Nephron (organoid): ENCODE data around the gene CGNL1.

Experiments used
- H3K27ac Mint-ChIP-seq, 3 experiments: 2 replicates each; pipeline ENCODE4 v1.8.0; 2020; ENCODE audit warnings: mixed read lengths in 3 of 3, mild to moderate bottlenecking in 2 of 3, moderate library complexity in 1 of 3
- H3K27me3 Mint-ChIP-seq: 2 replicates; pipeline ENCODE4 v1.8.0; 2021; ENCODE audit warnings: low read depth, mild to moderate bottlenecking, moderate library complexity, mixed read lengths
- H3K36me3 Mint-ChIP-seq: 2 replicates; pipeline ENCODE4 v1.8.0; 2020; ENCODE audit warnings: low read depth, mixed read lengths
- H3K4me1 Mint-ChIP-seq: 2 replicates; pipeline ENCODE4 v1.8.0; 2020; ENCODE audit warnings: mixed read lengths
- H3K4me3 Mint-ChIP-seq, 3 experiments: 2 replicates each; pipeline ENCODE4 v1.8.0; 2020; ENCODE audit warnings: mild to moderate bottlenecking in 3 of 3, mixed read lengths in 3 of 3, moderate library complexity in 2 of 3
- H3K9me3 Mint-ChIP-seq: 2 replicates; pipeline ENCODE4 v1.8.0; 2020; ENCODE audit warnings: mixed read lengths
- TF ChIP-seq, protein P1 (sequence below), 3 experiments: fragments of 200-600 bp; sonication (generic); IDR thresholded peaks; one replicate each; pipeline ENCODE4 v1.5.0; 2021; ENCODE audit warnings: antibody characterized with exemption in 3 of 3; ENCODE audit not compliant: unreplicated experiment in 3 of 3

CGNL1 gene

DNA sequence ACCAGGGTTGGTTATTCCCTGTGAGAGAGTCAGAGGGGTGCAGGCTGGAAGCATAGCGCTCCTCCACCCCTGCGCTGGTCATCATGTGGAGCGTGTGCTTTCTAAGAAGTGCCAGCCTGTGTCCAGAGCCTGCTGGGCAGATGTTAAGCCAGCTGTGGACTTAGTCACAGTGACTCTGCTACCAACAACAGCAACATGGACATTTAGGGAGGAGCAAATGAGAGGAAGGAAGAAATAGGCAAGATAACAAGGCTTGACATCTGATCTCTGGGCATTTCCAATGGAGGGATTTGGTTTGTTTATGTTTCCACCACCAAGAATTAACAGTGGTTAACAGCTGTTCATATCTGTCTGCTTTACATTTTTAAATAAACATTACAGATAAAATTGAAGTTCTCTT is 179.0 kb downstream of the CGNL1 start:
- H3K9me3 Mint-ChIP-seq: no peaks in the 10 kb centered on the region
- peaks cover 66% of the 10 kb centered on the region for H3K4me1 Mint-ChIP-seq
- peak overlapping the region in 1 of 3 experiments; percentile 33 for H3K4me3 Mint-ChIP-seq
- TF ChIP-seq, protein P1, sequence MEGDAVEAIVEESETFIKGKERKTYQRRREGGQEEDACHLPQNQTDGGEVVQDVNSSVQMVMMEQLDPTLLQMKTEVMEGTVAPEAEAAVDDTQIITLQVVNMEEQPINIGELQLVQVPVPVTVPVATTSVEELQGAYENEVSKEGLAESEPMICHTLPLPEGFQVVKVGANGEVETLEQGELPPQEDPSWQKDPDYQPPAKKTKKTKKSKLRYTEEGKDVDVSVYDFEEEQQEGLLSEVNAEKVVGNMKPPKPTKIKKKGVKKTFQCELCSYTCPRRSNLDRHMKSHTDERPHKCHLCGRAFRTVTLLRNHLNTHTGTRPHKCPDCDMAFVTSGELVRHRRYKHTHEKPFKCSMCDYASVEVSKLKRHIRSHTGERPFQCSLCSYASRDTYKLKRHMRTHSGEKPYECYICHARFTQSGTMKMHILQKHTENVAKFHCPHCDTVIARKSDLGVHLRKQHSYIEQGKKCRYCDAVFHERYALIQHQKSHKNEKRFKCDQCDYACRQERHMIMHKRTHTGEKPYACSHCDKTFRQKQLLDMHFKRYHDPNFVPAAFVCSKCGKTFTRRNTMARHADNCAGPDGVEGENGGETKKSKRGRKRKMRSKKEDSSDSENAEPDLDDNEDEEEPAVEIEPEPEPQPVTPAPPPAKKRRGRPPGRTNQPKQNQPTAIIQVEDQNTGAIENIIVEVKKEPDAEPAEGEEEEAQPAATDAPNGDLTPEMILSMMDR (IDR thresholded peaks at IDR 0.05; ENCODE audit: unreplicated experiment in 3 of 3): no peak
- peaks cover 5% of the 10 kb centered on the region for H3K27me3 Mint-ChIP-seq
- H3K36me3 Mint-ChIP-seq: peaks cover 10% of the 10 kb centered on the region
- peak overlapping the region; percentile 93 to 98 (median 98) for H3K27ac Mint-ChIP-seq

DNA sequence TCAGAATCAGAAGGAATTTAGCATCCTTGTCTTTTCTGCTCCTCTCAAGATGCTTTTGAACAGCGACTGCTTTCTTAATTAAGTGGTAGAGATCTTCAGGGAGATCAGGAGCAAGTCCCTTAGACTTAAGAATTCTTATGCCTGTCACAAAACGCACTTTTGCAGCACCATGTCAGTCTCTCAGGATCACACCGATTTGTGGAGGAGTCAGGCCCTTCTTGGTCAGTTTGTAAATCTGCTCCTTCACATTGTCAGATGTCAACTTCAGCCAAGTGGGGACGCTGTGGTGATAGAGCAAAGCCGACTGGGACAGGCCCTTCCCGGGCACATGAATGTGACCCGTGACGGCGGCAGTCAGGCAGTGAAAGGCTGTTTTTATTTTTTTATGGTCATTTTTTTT is 179.7 kb downstream of the CGNL1 start:
- H3K4me3 Mint-ChIP-seq: no peak overlapping the region
- TF ChIP-seq, protein P1 (IDR thresholded peaks at IDR 0.05; ENCODE audit: unreplicated experiment in 3 of 3): no peak
- H3K36me3 Mint-ChIP-seq: peaks cover 6% of the 10 kb centered on the region
- peaks cover 62% of the 10 kb centered on the region for H3K4me1 Mint-ChIP-seq
- H3K27me3 Mint-ChIP-seq: peaks cover 7% of the 10 kb centered on the region
- peak overlapping the region; percentile 93 to 98 (median 98) for H3K27ac Mint-ChIP-seq
- H3K9me3 Mint-ChIP-seq: no peaks in the 10 kb centered on the region

DNA sequence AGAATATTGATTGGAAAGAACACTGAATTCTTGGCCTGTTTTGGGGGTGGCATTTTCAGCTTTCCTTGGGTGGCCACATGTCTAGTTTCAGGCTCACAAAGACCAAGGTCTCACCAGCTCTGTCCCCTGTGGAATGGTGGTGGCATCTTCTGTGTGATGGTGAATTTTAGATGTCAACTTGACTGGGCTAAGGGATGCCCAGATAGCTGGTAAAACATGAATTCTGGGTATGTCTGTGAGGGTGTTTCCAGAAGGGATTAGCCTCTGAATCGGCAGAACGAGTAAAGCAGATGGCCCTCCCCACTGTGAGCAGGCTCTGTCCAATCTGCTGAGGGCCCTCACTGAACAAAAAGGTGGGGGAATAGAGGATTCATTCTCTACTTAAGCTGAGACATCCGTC is 181.0 kb downstream of the CGNL1 start:
- H3K4me1 Mint-ChIP-seq: peaks cover 54% of the 10 kb centered on the region
- no peaks in the 10 kb centered on the region for H3K36me3 Mint-ChIP-seq
- H3K27ac Mint-ChIP-seq: no peak overlapping the region
- H3K4me3 Mint-ChIP-seq: no peak overlapping the region
- H3K27me3 Mint-ChIP-seq: peaks cover 9% of the 10 kb centered on the region
- H3K9me3 Mint-ChIP-seq: no peaks in the 10 kb centered on the region
- TF ChIP-seq, protein P1 (IDR thresholded peaks at IDR 0.05; ENCODE audit: unreplicated experiment in 3 of 3): no peak

DNA sequence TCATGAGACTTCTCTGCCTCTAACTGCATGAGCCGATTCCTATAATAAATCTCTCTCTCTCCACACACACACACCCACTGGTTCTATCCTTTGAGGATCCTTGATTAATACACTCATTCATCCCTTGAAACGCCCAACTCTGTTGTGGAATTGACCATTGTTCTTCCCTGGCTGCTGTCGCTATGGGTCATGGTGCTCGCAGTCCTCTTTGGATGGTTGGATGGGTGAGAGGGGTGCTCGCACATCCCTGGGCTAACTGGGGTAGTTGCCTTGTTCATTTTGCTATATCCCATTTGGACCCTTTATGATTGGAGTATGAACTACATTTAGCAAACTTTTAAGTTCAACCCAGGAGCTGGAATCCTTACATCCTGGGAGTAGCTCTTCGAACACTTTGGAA is 181.5 kb downstream of the CGNL1 start:
- H3K9me3 Mint-ChIP-seq: no peaks in the 10 kb centered on the region
- no peaks in the 10 kb centered on the region for H3K36me3 Mint-ChIP-seq
- H3K4me3 Mint-ChIP-seq: no peak overlapping the region
- H3K27me3 Mint-ChIP-seq: peaks cover 9% of the 10 kb centered on the region
- peak overlapping the region in 1 of 3 experiments; percentile 16 for H3K27ac Mint-ChIP-seq
- peaks cover 49% of the 10 kb centered on the region for H3K4me1 Mint-ChIP-seq
- TF ChIP-seq, protein P1 (IDR thresholded peaks at IDR 0.05; ENCODE audit: unreplicated experiment in 3 of 3): no peak

DNA sequence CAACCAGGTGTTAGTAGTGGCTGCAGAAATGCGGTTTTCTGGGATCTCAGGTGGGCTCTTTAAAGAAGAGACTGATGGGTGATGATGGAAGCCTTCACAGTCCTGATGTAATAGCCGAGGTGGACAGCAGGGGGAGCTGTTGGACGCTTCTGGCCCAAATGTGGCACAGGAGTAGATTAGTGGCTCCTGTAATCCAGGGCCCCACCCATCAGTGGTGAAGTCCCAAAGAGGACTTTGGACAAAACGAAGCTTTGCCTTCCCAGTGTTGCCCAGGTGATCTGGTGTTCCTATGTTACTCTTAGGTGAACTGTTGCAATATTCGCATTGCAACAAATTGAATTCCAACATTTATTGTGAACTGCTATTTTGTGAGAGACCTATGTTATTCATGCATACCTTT is 183.6 kb downstream of the CGNL1 start:
- Mint-ChIP-seq H3K4me3 (no peak overlapping the region), H3K4me1 (peaks cover 28% of the 10 kb centered on the region), H3K9me3 (no peaks in the 10 kb centered on the region), H3K36me3 (no peaks in the 10 kb centered on the region), H3K27me3 (peaks cover 13% of the 10 kb centered on the region), H3K27ac (no peak overlapping the region)
- TF ChIP-seq, protein P1 (IDR thresholded peaks at IDR 0.05; ENCODE audit: unreplicated experiment in 3 of 3): peak; percentile 77 to 84 (median 82)

DNA sequence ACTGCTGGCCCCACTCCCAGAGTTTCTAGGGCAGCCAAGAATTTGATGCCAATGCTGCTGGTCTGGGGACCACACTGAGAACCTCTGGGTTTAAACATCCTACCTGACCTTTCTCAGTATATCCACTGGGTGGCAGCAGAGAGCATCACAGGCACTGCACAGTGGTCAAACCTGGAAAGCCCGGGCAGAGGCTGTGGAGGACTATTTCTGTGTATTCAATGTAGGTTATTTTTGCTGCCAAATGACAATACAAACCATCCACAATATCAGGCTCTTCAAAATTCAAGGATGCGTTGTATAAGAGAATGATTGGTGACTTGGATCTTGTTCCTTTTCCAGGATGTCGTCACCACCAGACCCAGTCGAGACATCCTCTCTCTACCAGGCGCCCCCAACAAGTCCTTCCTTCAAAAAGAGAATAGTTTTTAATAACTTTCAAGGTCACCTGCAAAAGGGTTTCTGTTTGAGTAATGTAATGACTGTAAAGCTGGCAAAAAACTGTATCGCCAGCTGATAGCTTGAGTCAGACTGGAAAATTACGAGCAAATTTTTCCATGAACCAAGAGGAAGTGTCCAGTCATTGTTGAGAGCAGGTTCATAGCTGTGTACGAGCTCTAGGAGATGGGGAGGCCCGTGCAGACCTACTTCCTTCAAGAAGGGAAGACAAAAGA is 184.9 kb downstream of the CGNL1 start:
- TF ChIP-seq, protein P1 (IDR thresholded peaks at IDR 0.05; ENCODE audit: unreplicated experiment in 3 of 3): peak; percentile 86 to 93 (median 89)
- no peaks in the 10 kb centered on the region for H3K9me3 Mint-ChIP-seq
- peaks cover 13% of the 10 kb centered on the region for H3K27me3 Mint-ChIP-seq
- H3K4me1 Mint-ChIP-seq: peaks cover 15% of the 10 kb centered on the region
- no peak overlapping the region for H3K4me3 Mint-ChIP-seq
- H3K36me3 Mint-ChIP-seq: no peaks in the 10 kb centered on the region
- peak overlapping the region; percentile 3 to 67 (median 66) for H3K27ac Mint-ChIP-seq
